Stimulated activated CD8-positive, alpha-beta memory T cell treated with anti-CD3 and anti-CD28 coated beads, Interleukin-7, amount 100 ng/mL, for 48 hours (primary cell): Measurements from ENCODE around the gene SLC35F3.
"Not testable (repeated sequence)": the region's sequence is repeated elsewhere in the genome, so short reads cannot be mapped to it uniquely, and the experiment has no call there.

ENCODE experiments used
- DNase-seq, 2 donors: peaks; one replicate each; pipeline ENCODE4 v3.0.0-alpha.2; 2020; ENCODE audit warnings: low read depth in 1 of 2; ENCODE audit errors: extremely low read depth in 1 of 2

Gene SLC35F3

DNA sequence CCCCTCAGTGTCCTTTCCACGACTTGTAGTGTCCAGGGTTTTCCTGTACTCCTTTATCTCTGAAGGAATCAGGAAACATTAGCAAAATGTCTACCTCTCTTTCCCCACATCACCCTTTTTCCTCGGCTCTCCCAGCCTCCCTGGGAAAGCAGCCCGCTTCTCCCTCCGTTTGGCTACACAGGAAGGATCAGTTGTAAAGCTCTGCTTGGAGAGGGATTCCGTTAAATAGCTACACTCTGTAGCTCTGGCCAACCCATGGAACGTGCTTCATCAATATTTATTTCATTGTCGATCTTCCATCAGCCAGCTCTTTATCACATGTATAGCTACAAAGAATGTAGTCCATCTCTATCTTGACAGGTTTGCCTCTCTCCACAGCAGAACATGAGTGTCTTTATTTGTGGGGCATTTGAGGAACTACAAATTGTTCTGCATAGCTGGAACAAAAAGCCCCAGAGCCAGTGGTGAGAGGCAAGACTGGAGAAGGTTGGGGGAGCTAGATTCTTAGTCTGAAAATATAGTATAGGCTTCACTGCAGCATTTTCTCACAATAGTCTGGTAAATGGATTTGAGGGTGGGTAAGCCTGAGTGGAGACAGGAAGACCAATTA lies 191.8 kb downstream of the SLC35F3 start:
- DNase-seq = no peak

DNA sequence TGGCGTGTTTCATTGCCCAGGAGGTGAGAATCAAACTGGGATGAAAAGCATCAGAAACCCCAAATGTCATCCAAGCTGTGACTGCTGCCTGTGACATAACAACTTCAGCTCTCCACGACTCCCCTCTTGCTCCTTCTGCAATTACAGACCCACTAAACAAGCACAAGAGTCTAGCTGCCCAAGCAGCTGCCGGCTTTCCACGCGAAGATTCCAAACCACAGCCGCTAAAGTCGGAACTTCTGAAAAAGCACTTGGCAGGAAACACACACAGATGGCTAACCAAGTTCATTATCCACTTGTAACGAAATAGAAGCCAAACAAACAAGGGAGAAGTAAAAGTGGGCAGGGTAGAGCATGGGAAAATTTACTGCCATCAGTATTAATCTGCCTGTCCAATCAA lies 198.1 kb downstream of the SLC35F3 start:
- DNase-seq = no peak

DNA sequence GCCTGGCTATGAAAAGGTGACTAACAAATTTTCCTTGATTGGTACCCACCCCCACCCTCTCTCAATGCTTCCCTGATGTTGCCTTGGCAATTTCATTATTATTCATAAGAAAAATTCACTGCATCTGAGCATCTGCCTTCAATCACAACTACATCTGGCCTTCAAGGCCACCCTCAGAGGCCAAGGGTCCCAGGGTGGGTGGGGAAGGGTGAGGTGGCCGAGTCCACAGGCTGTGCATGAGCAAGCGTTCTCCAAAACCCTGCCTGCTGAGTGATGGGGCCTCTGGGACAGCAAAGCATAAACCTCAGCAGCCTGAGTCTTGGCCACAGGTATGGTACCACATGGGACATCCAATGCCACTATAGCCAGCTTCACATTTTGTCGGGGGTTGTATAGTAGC lies 198.7 kb downstream of the SLC35F3 start:
- no peak for DNase-seq

DNA sequence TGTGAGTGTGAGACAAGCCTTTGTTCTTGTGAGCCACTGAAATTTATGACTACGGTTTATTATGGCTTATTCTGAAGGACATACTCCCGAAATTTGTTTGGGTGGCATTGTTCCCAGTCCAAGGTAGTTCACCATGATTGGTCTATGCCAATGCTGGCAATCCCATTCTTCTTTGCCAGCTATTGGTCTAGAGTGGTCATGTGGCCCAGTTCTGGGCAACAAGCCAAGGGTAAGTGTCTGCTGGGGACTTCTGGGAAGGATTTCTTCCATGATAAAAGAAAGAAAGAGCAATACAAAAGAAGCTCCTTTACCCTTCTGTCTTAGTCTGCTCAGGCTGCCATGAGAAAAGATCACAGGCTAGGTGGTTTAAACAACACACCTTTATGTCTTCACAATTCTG lies 201.6 kb downstream of the SLC35F3 start:
- no peak for DNase-seq

DNA sequence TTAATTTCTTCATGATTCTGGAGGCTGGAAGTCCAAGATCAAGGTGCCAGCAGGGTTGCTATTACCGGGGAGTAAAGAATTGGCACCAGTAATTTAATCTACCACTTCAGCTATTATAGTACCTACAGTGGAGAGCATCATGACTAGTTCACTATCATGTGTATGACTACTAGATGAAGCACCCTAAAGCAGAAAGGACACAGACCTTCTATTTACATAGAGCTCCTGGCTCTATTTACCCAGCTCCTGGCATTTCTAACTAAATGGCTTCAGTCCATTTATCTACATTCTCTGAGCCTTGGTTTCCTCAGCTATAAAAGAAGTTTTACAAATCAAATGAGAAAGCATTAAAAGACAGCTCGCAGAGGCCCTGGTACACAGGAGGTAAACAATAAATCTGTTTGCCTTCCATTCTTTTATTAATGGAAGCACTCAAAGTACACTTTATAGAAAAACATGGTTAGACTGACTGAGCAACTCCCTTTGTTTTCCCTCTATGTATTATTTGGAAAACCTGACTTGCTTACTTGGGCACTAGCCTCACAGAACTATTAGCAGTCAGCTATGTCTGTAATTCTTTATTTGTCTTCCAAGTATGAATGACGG lies 203.0 kb downstream of the SLC35F3 start:
- DNase-seq = no peak

DNA sequence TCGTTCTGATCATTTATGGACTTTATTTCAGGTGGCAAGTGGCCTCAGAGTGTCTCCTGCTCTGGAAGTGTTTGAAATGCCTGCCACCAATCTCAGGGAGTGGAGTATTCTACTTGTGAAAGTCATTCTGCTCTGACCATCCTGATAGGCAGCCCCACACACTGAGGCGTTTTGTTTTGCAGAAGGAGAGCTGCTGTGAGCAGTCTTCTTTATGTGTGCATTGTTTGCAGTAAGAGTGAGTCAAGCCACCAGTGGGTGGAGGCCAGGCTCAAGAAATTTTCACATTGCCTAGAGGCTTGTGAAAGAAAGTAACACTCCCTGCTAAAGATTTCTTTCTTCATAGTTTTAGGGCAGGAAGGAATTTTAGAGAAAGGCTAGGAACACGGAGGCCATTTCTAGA lies 204.4 kb downstream of the SLC35F3 start:
- no peak for DNase-seq

DNA sequence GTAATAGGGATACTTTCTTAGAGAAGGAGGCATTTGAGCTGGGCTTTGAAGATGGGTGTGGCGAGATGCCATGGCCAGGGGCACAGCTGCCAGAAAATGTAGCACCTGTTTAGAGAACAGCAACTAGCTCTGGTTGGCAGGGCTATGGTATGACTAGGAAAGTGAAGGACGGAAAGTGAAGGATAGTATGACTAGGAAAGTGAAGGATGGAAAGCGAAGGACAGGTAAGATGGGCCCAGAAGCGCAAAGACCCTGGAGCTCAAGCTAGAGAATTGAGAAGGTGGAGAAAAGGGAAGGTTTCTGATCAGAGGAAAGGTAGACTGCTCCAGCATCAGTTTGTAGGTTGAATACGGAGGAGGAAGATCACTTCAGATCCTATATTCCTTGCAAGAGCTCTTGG lies 205.4 kb downstream of the SLC35F3 start:
- DNase-seq = no peak

DNA sequence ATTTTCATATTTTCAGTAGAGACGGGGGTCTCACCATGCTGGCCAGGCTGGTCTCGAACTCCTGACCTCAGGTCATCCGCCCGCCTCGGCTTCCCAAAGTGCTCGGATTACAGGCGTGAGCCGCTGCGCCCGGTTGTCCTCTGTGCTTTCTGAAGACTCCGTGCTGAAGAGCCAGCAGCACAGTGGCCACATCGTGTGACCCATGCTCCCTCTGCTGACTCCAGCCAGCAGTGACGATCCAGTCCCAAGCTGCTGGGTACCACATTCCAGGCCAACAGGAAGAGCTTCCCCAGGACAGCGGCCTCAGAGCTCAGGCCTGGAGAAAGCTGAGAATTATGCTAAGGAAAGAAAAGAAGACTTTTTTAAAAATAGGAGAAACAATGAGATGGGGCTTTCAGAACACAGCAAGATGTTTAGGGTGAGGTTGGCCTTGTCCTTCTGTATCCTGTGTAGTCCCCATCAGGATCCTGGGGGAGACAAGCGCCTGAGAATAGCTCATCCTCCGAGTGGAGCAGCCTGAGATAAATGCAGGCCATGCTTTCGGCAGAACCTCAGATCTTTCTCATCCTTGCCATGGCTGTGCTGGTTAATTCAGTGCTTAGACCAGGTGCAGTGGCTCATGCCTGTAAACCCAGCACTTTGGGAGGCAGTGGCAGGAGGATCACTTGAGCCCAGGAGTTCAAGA lies 207.1 kb downstream of the SLC35F3 start:
- no peak for DNase-seq

DNA sequence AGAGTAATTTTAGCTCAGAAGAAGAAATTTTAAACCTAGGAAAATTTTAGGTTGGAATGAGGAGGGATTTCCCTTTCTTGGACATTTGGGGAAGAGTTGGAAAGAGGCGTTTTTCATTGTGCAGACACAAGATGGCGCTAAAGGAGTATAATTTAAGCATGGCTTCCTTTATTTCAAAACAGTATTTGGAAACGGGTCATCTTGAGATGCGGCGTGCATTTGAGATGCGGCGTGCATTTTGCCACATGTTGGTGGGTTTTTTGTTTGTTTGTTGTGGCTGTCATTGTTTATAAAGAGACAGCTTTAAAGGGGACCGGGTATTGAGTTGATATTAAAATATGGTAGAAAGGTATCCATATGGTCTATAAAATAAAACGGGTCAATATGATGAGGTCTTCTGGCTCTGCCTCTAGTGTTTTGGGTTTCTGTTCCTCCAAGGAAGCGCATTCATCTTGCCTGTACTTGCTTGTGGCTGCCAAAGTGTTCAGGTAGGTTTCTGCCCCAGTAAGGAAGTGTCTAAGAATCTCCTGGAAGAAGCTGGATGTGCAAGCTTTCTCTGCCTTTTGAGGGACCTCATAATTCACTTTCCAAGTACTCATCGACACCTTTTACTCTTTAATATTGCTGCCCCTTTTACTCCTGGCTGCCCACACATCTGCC lies 210.3 kb downstream of the SLC35F3 start:
- DNase-seq = no peak

DNA sequence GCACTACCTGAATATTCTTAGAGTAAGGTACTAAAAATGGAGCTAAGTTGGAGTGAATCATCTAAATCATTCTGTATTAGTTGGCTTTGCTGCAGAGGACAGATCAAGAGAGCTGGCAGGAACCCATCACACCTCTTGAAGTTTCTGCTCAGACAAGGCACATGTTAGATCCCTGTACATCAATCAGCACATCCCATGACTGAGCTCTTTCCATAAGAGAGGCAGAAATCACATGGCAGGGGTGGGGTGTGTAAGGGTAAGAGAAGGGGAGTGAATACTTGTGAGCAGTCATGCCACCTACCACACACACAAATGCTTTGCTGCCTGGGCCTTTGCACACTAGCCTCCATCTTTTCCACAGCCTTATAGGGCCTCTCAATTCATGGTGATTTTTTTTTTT lies 214.4 kb downstream of the SLC35F3 start:
- DNase-seq = no peak

DNA sequence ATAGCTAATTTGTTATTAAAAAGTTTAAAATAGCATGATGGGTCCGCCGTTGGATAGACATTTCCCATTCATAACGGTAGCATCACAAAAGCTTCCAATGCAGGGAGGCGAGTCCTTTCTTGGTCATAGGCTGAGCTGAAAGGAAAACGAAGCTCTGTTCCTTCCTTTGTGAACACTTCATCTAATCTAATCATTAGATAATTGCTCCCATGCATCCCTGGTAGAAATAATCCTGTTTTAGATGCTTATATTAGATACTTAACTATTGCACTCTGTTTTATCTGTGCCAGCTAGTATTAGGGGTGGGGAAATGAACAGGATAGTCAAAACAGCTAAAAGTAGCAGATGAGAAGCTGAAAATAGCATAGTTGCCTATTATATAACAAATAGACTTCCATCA lies 215.0 kb downstream of the SLC35F3 start:
- DNase-seq = no peak

DNA sequence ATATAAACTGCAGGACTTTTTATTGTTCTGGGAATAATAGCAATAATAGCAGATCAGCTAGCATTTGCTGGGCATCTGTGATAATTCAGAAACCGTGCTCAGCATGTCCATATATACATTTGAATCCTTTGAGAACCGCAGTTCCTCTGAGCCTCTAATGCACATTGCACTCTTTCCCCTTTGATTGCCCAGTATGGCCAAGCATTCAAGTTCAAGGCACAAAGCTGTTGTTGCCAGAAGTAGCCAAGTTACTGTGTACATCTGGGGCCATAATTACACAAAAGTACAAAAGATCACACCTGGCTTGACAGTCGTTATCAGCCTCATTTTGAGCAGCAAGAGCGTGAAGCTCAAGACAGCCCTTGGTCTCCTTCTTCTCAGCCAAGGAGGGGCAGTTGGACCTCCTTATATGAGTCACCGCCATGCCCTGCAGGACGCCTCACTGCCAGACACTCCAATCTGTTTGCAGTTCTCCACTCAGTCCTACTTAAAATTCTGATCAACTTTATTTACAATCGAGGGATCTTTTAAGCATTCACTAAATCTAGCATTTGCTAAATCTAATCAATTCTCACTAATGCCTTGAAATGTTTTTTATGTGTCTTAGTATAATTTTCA lies 216.0 kb downstream of the SLC35F3 start:
- no peak for DNase-seq

DNA sequence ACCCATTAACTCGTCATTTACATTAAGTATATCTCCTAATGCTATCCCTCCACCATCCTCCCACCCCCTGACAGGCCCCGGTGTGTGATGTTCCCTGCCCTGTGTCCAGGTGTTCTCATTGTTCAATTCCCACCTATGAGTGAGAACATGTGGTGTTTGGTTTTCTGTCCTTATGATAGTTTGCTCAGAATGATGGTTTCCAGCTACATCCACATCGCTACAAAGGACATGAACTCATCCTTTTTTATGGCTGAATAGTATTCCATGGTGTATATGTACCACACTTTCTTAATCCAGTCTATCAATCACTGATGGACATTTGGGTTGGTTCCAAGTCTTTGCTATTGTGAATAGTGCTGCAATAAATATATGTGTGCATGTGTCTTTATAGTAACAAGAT lies 217.2 kb downstream of the SLC35F3 start:
- DNase-seq = not testable (repeated sequence)

DNA sequence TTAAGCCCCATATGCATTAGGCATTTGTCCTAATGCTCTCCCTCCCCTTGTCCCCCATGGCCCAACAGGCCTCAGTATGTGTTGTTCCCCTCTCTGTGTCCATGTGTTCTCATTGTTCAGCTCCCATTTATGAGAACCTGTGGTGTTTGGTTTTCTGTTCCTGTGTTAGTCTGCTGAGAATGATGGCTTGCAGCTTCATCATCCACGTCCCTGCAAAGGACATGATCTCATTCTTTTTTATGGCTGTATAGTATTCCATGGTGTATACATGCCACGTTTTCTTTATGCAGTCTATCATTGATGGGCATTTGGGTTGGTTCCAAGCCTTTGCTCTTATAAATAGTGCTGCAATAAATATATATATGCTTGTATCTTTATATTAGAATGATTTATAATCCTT lies 218.1 kb downstream of the SLC35F3 start:
- not testable (repeated sequence) for DNase-seq

DNA sequence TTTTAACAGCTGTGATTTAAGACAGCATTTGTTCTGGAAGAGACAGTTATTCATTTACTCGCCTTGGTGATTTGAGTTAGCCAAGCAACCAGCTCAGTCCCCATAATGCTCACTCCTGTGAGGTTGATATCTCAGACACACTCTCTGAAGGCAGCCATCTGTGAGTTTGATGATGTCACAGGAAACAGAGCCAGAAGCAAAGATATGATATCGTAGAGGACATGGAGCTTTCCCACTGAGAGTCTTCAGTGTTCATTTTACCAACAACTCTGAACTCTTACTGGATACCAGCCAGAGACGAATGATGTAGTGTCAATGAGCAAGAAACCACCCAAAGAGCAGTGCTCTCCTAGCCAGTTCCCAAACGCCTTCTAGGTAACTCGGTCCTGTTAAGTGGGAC lies 219.4 kb downstream of the SLC35F3 start:
- DNase-seq = no peak

DNA sequence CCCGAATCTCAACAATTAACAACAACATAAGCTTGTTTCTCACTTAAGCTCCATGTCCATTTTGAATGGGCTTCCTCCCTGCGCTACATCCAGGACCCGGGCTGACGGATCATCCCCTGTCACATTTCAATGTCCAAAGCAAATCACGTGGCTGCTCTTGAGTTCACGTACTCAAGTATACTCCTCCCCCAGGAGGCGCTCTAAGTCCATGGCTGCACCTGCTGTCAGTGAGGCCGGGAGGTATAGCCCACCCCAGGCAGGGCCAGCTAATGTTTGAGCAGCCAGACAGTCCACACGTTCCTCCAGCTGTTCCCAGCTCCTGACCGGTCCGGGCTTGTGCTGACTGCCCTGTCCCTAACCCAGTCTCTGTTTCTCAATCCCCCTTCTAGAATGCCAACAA lies 220.8 kb downstream of the SLC35F3 start:
- peak; percentile 8 to 30 for DNase-seq

DNA sequence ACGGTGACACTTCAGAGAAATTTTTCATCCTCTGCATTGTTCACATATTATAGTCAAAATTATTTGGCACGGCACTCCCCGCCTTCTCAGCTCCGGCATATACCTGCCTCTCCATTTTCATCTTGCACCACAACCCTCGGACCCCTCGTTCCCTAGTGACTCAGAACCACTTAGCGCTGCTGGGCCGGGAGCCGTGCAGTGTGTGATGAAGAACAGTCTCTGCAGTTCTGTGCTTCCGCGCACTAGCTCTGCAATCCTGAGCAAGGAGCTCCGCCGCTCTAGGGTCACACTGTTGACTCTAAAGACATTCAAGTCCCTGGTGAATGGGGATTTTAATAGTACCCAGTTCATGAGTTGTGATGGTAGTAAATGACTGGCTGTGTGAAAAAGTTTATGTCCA lies 221.2 kb downstream of the SLC35F3 start:
- DNase-seq = no peak

DNA sequence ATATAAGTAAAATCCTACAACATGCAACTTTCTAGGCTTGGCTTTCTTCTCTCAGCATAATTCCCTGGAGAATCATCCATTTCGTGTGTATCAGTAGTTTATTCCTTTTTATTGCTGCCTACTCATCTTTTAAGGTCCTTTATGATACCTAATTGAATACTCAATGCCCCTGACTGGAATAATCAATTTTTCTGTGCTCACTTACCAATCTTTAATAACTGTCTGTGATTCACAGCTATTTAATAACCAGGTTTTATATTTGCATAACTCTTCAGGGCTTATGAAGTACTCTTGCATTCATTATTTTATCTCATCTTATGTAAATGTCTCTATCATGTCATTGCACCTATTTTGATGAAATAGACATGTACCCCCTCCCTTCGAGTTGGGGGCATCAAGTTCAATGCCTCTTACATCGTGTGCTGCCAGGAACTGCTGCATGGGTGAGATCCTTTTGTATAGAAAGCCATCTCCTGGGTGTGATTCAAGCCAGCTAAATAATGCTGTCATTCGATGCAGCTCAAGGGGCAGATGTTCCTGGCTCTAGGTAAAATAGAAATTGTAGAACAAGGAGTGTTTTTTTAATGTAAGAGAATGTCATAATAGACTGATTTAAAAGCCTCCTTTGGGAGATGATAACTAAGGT lies 222.7 kb downstream of the SLC35F3 start:
- no peak for DNase-seq

DNA sequence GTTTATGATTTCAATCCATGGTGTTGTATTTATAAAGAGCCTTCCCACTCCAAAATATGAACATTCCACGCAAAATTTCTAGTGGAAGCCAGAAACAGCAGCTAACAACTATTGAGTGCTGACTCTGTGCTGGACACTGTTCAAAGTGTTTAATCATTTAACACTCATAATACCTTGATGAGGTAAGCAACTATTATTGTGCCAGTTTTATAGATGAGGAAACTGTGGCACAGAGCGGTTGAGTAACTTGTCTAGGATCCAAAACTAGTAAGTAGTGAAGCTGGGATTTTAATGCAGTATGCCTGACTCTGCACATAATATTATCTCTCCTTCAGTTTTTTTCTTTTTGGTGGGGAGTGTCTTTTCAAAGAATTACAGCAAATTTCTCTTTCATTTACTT lies 228.3 kb downstream of the SLC35F3 start:
- no peak for DNase-seq

DNA sequence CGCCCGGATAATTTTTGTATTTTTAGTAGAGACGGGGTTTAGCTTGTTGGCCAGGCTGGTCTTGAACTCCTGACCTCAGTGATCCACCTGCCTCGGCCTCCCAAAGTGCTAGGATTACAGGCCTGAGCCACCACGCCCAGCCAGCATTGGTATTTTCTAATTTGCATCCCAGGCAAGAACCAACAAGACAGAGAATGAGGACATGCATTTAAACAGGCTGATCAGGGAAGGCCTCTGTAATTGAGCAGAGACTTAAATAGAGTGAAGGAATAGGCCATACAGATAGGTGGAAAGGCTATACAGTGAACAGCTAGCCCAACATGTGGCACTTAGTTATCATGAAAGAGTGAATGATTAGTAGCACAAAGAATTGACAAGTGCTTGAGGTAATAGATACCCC lies 230.4 kb downstream of the SLC35F3 start:
- no peak for DNase-seq

DNA sequence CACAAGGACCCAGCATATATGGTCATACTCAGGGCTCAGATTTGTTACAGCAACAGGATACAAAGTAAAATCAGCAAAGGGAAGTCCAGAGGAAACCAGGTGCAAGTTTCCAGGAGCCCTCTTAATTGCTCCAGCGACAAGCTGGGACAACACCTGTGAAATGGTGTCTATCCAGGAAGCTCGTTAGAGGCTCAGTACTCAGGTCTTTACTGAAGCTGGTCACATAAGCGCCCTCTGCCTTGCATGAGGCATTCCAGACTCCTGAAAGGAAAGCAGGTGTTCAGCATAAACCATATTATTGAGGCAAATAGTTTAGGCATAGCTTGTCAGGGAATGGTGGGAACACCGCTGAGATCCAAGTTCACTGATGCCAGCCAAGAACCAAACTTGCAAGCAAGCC lies 231.0 kb downstream of the SLC35F3 start:
- DNase-seq = no peak
